ENCODE results near the gene MVD. TPM values are rescaled to one million over a fixed set of nuclear protein-coding genes. Genes with fewer than 3 reads are reported as not detected.

The MVD gene
- total and polyA plus RNA-seq, 2 of the 13 experiments (the other 11 are each of a cell fraction or from before 2014, with no cell fraction given) = 28.1 to 187 TPM

DNA sequence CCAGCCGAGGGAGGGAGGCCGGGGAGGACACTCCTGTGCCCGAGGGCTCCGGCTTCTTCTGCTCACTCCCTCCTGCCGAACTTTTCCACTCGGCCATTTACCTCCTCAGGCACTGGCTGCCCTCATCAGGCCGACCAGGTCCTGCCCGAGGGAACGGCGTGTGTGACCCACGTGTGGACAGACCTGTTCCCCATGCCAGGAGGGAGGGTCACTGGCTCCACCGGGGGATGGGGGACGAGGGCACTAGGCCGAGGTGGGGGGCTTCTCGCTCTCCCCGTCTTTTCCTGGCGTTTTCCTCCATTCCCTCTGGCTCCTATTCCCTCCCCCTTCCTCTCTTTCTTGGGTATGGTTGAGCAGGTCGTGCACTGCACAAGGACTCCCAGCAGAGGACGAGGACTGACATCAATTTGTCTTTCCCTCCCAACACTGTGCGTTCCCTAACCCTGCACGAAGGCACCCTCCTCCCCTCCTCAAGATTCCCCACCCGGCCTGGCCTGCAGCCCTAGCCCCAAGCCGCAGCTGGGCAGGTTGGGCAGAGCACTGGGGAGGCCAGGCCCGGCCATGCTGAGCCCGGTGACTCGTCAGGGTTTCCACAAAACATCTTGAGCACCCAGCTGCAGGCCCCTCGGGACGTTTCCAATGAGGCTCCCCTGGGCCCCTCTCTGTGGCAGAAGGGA, 27.8 kb downstream of the MVD start (continued):
- TF ChIP-seq ARNT (IDR thresholded peaks at IDR 0.05) (no peak), FOXO4 (CRISPR knock-in tag; conservative IDR thresholded peaks at IDR 0.05) (no peak), CEBPG (CRISPR knock-in tag; IDR thresholded peaks at IDR 0.05) (no peak)
- TF ChIP-seq, protein P1, sequence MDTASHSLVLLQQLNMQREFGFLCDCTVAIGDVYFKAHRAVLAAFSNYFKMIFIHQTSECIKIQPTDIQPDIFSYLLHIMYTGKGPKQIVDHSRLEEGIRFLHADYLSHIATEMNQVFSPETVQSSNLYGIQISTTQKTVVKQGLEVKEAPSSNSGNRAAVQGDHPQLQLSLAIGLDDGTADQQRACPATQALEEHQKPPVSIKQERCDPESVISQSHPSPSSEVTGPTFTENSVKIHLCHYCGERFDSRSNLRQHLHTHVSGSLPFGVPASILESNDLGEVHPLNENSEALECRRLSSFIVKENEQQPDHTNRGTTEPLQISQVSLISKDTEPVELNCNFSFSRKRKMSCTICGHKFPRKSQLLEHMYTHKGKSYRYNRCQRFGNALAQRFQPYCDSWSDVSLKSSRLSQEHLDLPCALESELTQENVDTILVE (CRISPR knock-in tag; IDR thresholded peaks at IDR 0.05) = no peak

GRCh38 chr16:88634141-88634993, 28.5 kb downstream of the MVD start:
- Histone ChIP-seq H3K79me2 (ENCODE audit: insufficient read depth, low read length) (no peaks in the 10 kb centered on the region), H3K27me3 (ENCODE audit: control insufficient read depth in 1 of 2, insufficient read depth in 2 of 2, low read length in 2 of 2) (peaks cover 7 to 22% of the 10 kb centered on the region in 2 experiments; a peak in 4 of 5 replicates), H3K9me3 (ENCODE audit: low read length) (no peaks in the 10 kb centered on the region), H3K4me2 (ENCODE audit: low read depth, low read length) (no peak overlapping the region), H3K9ac (ENCODE audit: insufficient read depth, low read depth, low read length) (no peak overlapping the region), H3K4me1 (ENCODE audit: insufficient read depth, low read length) (peaks cover 8% of the 10 kb centered on the region), H4K20me1 (ENCODE audit: insufficient read depth, low read length) (peaks cover 3% of the 10 kb centered on the region; the same call in 1 of the 2 replicates), H3K4me3 (replicated peaks in 1 of 3; ENCODE audit: insufficient read depth in 1 of 3, low read depth in 2 of 3, low read length in 3 of 3) (no peak overlapping the region), H3K27ac (ENCODE audit: extremely low read length, insufficient read depth, low read length) (no peak overlapping the region), H2AFZ (ENCODE audit: low read length) (no peak overlapping the region), H3K36me3 (replicated peaks in 1 of 2; ENCODE audit: control insufficient read depth in 1 of 2, insufficient read depth in 2 of 2, low read length in 2 of 2) (peaks cover 18 to 38% of the 10 kb centered on the region in 2 experiments)
- FAIRE-seq (no peak), ATAC-seq (no peak), DNase-seq (ENCODE audit: low spot score) (no peak)
- TF ChIP-seq RNF2 (conservative IDR thresholded peaks at IDR 0.05; ENCODE audit: low read depth) (no peak), ZBTB4 (CRISPR knock-in tag; IDR thresholded peaks at IDR 0.05; ENCODE audit: borderline replicate concordance) (0 out of 2 replicates have a peak, but pooled peaks have one; percentile 6), POLR2A (IDR thresholded peaks at IDR 0.05; ENCODE audit: insufficient read depth in 1 of 2, low read depth in 2 of 2, low read length in 2 of 2) (0 out of 4 replicates have a peak, but pooled peaks of 1 of the 2 experiments have one; percentile 24), ZNF510 (CRISPR knock-in tag; IDR thresholded peaks at IDR 0.05; ENCODE audit: low read depth) (no peak)
- TF ChIP-seq, protein P2, sequence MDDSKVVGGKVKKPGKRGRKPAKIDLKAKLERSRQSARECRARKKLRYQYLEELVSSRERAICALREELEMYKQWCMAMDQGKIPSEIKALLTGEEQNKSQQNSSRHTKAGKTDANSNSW (CRISPR knock-in tag; IDR thresholded peaks at IDR 0.05; ENCODE audit: borderline replicate concordance) = no peak
- in situ Hi-C loops (cut with HindIII; ENCODE audit: extremely low pct_ligation_motif_present, low pct_unique_long_range_greater_than_20kb) = no loop called here
- intact Hi-C loops (cut with micrococcal nuclease; ENCODE audit: unreplicated experiment) = no loop called here
- CTCF ChIA-PET (ENCODE audit: low intra/inter-chr PET ratio, low total read pairs) = no interaction called here
- BruUV-seq (replicated peaks) = no TSS peak
- 93% methylated on average over 81 of the region's 82 CpGs for WGBS (ENCODE audit: low lambda C conversion rate)
- POLR2A ChIA-PET = no interaction called here

All from HepG2 (cell line).